ENCODE data around the gene FTCD. TPM values are rescaled to one million over a fixed set of nuclear protein-coding genes. Genes with fewer than 3 reads are reported as not detected.
A peak's percentile ranks its signal among the peaks of the same experiment; 100 is the strongest.

FTCD gene
- total and polyA plus RNA-seq, 2 donors (not counting 3 experiments of a cell fraction or from before 2014, with no cell fraction given): 0.06 to 1.2 TPM

GRCh38 chr21:46152927-46153246, 2.5 kb downstream of the FTCD start:
- FAIRE-seq (no peak), DNase-seq (ENCODE audit: low read depth, low spot score) (no peak)
- dilution Hi-C loops (cut with MboI; ENCODE audit: extremely low pct_ligation_motif_present, low sequenced_read_pairs) (no loop called here), intact Hi-C loops (cut with micrococcal nuclease) (loop anchor here (5.0 kb wide), 1 partner anchor 34 kb away; no protein-coding TSS in a partner anchor)
- H4K20me1 ChIP-seq (replicated peaks; ENCODE audit: control insufficient read depth, extremely low read depth, insufficient read depth, low read length): no peaks in the 10 kb centered on the region
- no peaks in the 10 kb centered on the region for H3K9me1 ChIP-seq (replicated peaks; ENCODE audit: control insufficient read depth, extremely low read depth, insufficient read depth, low read length)
- no peaks in the 10 kb centered on the region for H3K9me3 ChIP-seq (replicated peaks; ENCODE audit: control insufficient read depth, insufficient read depth, low read length)
- H3K9ac ChIP-seq (replicated peaks; ENCODE audit: extremely low read depth, insufficient read depth, low read length): no peak overlapping the region
- BruUV-seq (replicated peaks): no TSS peak
- no peaks in the 10 kb centered on the region for H3K79me2 ChIP-seq (ENCODE audit: control insufficient read depth, insufficient read depth, low read length)
- no peaks in the 10 kb centered on the region for H3K27me3 ChIP-seq (ENCODE audit: control insufficient read depth in 2 of 2, insufficient read depth in 2 of 2, low read length in 2 of 2)
- H3K4me3 ChIP-seq (replicated peaks in 1 of 3; ENCODE audit: insufficient read depth in 1 of 3, low read depth in 1 of 3, low read length in 3 of 3): no peak overlapping the region
- ChIA-PET CTCF (interaction anchor here (0.6 to 4.0 kb wide), 19 partner anchors 9 to 259 kb away, joined by 3 to 39 read pairs (median 4); partner anchors contain the start of genes LSS, MCM3AP and YBEY), POLR2A (no interaction called here)
- H3K27ac ChIP-seq (ENCODE audit: insufficient read depth, low read depth, low read length): no peak overlapping the region
- peak overlapping the region; percentile 59 for H2AFZ ChIP-seq (ENCODE audit: low read depth, low read length)
- no peak for TF ChIP-seq POLR2AphosphoS5 (IDR thresholded peaks at IDR 0.05; ENCODE audit: insufficient read depth, low read depth, low read length)
- no peak for TF ChIP-seq EZH2 (IDR thresholded peaks at IDR 0.05; ENCODE audit: borderline replicate concordance, low read depth, low read length, severe bottlenecking)
- no peak for TF ChIP-seq GATA2 (IDR thresholded peaks at IDR 0.05; ENCODE audit: insufficient read depth, insufficient read length, low read depth, low read length)
- no peak for TF ChIP-seq CTCF (IDR thresholded peaks at IDR 0.05; ENCODE audit: extremely low read depth in 1 of 2, insufficient read depth in 1 of 2, low read depth in 1 of 2, low read length in 2 of 2)
- no peak for TF ChIP-seq MYC (IDR thresholded peaks at IDR 0.05; ENCODE audit: low read depth, low read length)
- TF ChIP-seq JUN (IDR thresholded peaks at IDR 0.05; ENCODE audit: borderline replicate concordance, insufficient read depth, insufficient read length, low read depth): no peak
- TF ChIP-seq FOS (IDR thresholded peaks at IDR 0.05; ENCODE audit: borderline replicate concordance, insufficient read depth, low read length): no peak
- TF ChIP-seq POLR2A (IDR thresholded peaks at IDR 0.05; ENCODE audit: low read depth, low read length): no peak
- TF ChIP-seq, protein P1, sequence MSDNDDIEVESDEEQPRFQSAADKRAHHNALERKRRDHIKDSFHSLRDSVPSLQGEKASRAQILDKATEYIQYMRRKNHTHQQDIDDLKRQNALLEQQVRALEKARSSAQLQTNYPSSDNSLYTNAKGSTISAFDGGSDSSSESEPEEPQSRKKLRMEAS (IDR thresholded peaks at IDR 0.05; ENCODE audit: insufficient read depth, insufficient read length): no peak
- no peak overlapping the region for H3K4me2 ChIP-seq (ENCODE audit: insufficient read depth, low read length)
- no peaks in the 10 kb centered on the region for H3K4me1 ChIP-seq (ENCODE audit: control insufficient read depth, extremely low read depth, insufficient read depth, low read length)
- no peaks in the 10 kb centered on the region for H3K36me3 ChIP-seq (ENCODE audit: control insufficient read depth in 2 of 2, extremely low read depth in 1 of 2, insufficient read depth in 2 of 2, low read length in 2 of 2)

Data from endothelial cell of umbilical vein (primary cell).